ENCODE data around the gene FCHSD2. TPM values are rescaled to one million over a fixed set of nuclear protein-coding genes. Genes with fewer than 3 reads are reported as not detected.
A peak's percentile ranks its signal among the peaks of the same experiment; 100 is the strongest.
"Not testable (repeated sequence)": the region's sequence is repeated elsewhere in the genome, so short reads cannot be mapped to it uniquely, and the experiment has no call there.

FCHSD2 gene
- total RNA-seq, 2 donors from 2014 or later, result 41.1 to 45.0 TPM

DNA sequence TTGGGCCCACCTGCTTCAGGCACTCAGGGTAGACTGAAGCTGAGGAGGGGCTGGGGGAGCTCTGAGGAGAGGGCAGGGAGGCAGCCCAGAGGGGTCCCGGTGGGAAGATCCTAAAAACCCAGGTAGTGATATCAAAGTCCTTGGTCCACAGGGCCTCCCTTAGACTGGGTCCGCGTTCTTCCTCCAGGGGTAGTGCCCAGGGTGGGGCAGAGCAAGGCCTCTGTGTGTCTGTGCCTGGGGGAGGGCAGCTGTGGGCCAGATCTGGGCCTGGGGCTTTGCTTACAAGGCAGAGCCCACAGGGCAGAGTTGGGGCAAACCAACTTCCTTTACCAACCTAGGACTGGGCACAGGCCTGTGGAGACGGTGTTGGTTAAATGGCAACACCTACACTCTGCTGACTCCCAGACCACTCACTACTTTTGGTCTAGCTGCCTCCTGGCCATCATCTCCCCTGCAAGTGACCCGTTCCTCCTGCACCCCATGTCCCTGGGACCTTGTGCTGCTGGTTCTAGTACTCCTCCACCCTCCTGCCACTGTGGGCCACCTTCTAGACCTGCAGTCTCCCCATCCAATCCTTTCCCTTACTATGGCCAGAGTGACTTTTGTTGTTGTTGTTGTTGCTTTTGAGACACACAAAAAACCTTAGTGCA is 312.1 kb downstream of the FCHSD2 start:
- peaks cover 3% of the 10 kb centered on the region for H3K36me3 Mint-ChIP-seq (ENCODE audit: low read depth)
- no peak for ATAC-seq
- no peak for DNase-seq
- H3K27me3 Mint-ChIP-seq, result no peaks in the 10 kb centered on the region
- H3K9me3 ChIP-seq (ENCODE audit: control insufficient read depth, low read length, poor library complexity, severe bottlenecking), result no peaks in the 10 kb centered on the region
- H3K4me1 Mint-ChIP-seq, result peaks cover 20% of the 10 kb centered on the region
- H3K4me3 Mint-ChIP-seq, result no peak overlapping the region
- H3K27ac Mint-ChIP-seq, result no peak overlapping the region

GRCh38 chr11:72829178-72829577 is 312.9 kb downstream of the FCHSD2 start:
- H3K36me3 Mint-ChIP-seq (ENCODE audit: low read depth), result peaks cover 3% of the 10 kb centered on the region
- H3K4me1 Mint-ChIP-seq, result peaks cover 20% of the 10 kb centered on the region
- H3K9me3 ChIP-seq (ENCODE audit: control insufficient read depth, low read length, poor library complexity, severe bottlenecking), result no peaks in the 10 kb centered on the region
- H3K4me3 Mint-ChIP-seq, result no peak overlapping the region
- no peaks in the 10 kb centered on the region for H3K27me3 Mint-ChIP-seq
- no peak overlapping the region for H3K27ac Mint-ChIP-seq
- ATAC-seq (no peak), DNase-seq (no peak)

DNA sequence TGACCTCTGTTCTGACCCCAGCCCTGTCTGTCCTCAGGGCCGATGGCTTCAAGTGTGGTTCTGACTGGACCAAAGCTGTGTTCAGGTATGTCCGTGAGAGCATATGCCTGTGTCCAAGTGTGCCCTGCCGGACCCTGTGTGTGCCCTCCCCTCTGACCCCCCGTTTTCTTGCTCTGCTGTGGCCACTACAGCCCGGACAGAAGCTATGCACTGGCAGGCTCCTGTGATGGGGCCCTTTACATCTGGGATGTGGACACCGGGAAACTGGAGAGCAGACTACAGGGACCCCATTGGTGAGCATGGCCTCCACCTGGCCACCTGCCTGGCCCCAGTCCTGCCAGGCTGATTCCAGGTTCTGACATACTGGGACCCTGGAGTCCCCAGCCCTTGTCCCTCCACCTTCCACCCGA is 313.4 kb downstream of the FCHSD2 start:
- H3K27ac Mint-ChIP-seq, result peak overlapping the region; percentile 71
- no peaks in the 10 kb centered on the region for H3K9me3 ChIP-seq (ENCODE audit: control insufficient read depth, low read length, poor library complexity, severe bottlenecking)
- no peaks in the 10 kb centered on the region for H3K27me3 Mint-ChIP-seq
- H3K4me1 Mint-ChIP-seq, result peaks cover 20% of the 10 kb centered on the region
- DNase-seq (no peak), ATAC-seq (no peak)
- no peak overlapping the region for H3K4me3 Mint-ChIP-seq
- H3K36me3 Mint-ChIP-seq (ENCODE audit: low read depth), result peaks cover 3% of the 10 kb centered on the region

DNA sequence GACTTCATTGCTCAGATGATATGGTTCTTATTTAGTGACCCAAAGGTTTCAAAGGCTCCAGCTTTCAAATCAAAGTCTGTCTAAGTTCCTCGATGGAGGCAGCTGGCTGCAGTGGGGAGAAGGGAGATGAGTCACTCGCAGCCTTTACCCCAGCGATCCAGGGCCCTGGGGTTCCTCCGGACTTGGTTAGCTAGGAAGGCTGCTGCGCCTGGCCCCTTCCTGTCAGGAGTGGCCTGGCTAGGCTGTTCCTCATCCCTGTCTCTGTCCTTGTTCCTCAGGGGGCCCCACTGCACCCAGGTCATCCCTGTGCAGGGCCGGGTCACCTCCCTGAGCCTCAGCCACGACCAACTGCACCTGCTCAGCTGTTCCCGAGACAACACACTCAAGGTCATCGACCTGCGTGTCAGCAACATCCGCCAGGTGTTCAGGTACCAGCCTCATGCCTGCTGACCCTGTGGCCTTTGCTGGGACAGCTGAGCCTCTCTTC is 314.0 kb downstream of the FCHSD2 start:
- no peaks in the 10 kb centered on the region for H3K9me3 ChIP-seq (ENCODE audit: control insufficient read depth, low read length, poor library complexity, severe bottlenecking)
- Mint-ChIP-seq H3K4me1 (peaks cover 23% of the 10 kb centered on the region), H3K4me3 (peak overlapping the region; percentile 31), H3K36me3 (ENCODE audit: low read depth) (peaks cover 3% of the 10 kb centered on the region), H3K27ac (peak overlapping the region; percentile 71), H3K27me3 (no peaks in the 10 kb centered on the region)
- DNase-seq, result no peak
- ATAC-seq, result no peak

- DNase-seq, ATAC-seq: not testable (repeated sequence)
Observed at GRCh38 chr11:72827656-72828055, 314.5 kb downstream of the FCHSD2 start.

GRCh38 chr11:72826942-72827480 is 315.1 kb downstream of the FCHSD2 start:
- Mint-ChIP-seq H3K27ac (no peak overlapping the region), H3K4me1 (peaks cover 22% of the 10 kb centered on the region), H3K27me3 (no peaks in the 10 kb centered on the region), H3K36me3 (ENCODE audit: low read depth) (peaks cover 3% of the 10 kb centered on the region), H3K4me3 (no peak overlapping the region)
- ATAC-seq, result no peak
- no peaks in the 10 kb centered on the region for H3K9me3 ChIP-seq (ENCODE audit: control insufficient read depth, low read length, poor library complexity, severe bottlenecking)
- DNase-seq, result no peak

More at GRCh38 chr11:72827656-72828055, 314.5 kb downstream of the FCHSD2 start:
- H3K27ac Mint-ChIP-seq, result peak overlapping the region; percentile 71
- not testable (repeated sequence) for H3K9me3 ChIP-seq (ENCODE audit: control insufficient read depth, low read length, poor library complexity, severe bottlenecking); H3K4me3 Mint-ChIP-seq; H3K27me3 Mint-ChIP-seq; H3K36me3 Mint-ChIP-seq (ENCODE audit: low read depth)
- peaks cover 25% of the 10 kb centered on the region for H3K4me1 Mint-ChIP-seq

DNA sequence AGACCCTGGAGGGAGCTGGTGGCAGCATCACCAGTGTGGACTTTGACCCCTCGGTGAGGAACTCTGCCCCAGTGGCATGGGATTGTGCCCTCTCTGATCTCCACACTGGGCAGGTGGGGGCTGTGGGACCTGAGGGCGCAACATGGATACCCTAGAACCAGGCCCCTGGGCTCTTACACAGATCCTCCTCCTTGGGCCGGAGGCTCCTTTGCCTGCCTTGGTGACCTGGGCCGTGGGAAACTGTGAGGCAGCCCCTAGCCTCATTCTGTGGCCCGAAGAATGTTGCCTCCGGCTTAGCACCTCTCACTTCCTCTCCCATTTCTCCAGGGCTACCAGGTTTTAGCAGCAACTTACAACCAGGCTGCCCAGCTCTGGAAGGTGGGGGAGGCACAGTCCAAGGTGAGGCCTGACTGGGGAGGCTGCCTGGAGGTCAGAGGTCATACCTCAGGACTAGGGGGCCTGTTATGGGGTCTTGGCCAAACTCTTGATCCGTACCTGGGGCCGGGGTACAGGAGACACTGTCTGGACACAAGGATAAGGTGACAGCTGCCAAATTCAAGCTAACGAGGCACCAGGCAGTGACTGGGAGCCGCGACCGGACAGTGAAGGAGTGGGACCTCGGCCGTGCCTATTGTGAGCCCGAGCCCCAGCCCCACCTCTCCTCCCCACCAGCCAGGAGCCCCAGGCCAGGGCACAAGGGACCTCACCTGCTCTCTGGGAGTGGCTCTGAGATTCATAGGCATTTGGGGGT is 315.8 kb downstream of the FCHSD2 start:
- Mint-ChIP-seq H3K36me3 (ENCODE audit: low read depth) (peaks cover 3% of the 10 kb centered on the region), H3K4me3 (no peak overlapping the region), H3K4me1 (peaks cover 17% of the 10 kb centered on the region), H3K27me3 (no peaks in the 10 kb centered on the region), H3K27ac (peak overlapping the region; percentile 75)
- ATAC-seq (no peak), DNase-seq (no peak)
- no peaks in the 10 kb centered on the region for H3K9me3 ChIP-seq (ENCODE audit: control insufficient read depth, low read length, poor library complexity, severe bottlenecking)

- Mint-ChIP-seq H3K4me3 (no peak overlapping the region), H3K36me3 (ENCODE audit: low read depth) (peaks cover under 1% of the 10 kb centered on the region), H3K4me1 (peaks cover 13% of the 10 kb centered on the region), H3K27ac (peak overlapping the region; percentile 75), H3K27me3 (no peaks in the 10 kb centered on the region)
- H3K9me3 ChIP-seq (ENCODE audit: control insufficient read depth, low read length, poor library complexity, severe bottlenecking), result no peaks in the 10 kb centered on the region
- no peak for DNase-seq
- ATAC-seq, result no peak
Observed at GRCh38 chr11:72825661-72826060, 316.5 kb downstream of the FCHSD2 start.

GRCh38 chr11:72824811-72825505 is 317.2 kb downstream of the FCHSD2 start:
- no peaks in the 10 kb centered on the region for H3K27me3 Mint-ChIP-seq
- peaks cover 11% of the 10 kb centered on the region for H3K4me1 Mint-ChIP-seq
- peak overlapping the region; percentile 75 for H3K27ac Mint-ChIP-seq
- ATAC-seq (no peak), DNase-seq (no peak)
- peaks cover 2% of the 10 kb centered on the region for H3K36me3 Mint-ChIP-seq (ENCODE audit: low read depth)
- H3K9me3 ChIP-seq (ENCODE audit: control insufficient read depth, low read length, poor library complexity, severe bottlenecking), result no peaks in the 10 kb centered on the region
- H3K4me3 Mint-ChIP-seq, result no peak overlapping the region

DNA sequence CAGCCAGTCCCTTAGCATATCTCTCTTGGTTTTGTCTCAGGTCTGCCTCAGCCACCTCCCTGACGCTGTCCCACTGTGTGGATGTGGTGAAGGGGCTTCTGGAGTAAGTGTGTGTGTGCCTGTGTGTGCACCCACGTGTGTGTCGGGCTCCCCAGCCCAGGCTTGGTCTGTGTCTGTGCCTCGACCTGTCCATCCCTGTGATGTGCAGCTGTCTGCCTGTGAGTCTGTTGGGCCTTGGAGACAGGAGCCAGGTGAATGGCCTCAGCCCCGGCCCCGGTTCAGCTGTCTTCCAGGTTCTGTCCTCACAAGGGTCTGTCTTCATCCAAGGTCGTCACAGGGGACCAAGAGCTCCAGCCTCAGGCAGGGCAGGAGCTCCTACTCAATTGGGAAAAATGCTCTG is 318.1 kb downstream of the FCHSD2 start:
- DNase-seq (no peak), ATAC-seq (no peak)
- H3K4me3 Mint-ChIP-seq, result no peak overlapping the region
- H3K36me3 Mint-ChIP-seq (ENCODE audit: low read depth), result peaks cover 4% of the 10 kb centered on the region
- H3K9me3 ChIP-seq (ENCODE audit: control insufficient read depth, low read length, poor library complexity, severe bottlenecking), result no peaks in the 10 kb centered on the region
- H3K27me3 Mint-ChIP-seq, result no peaks in the 10 kb centered on the region
- H3K27ac Mint-ChIP-seq, result peak overlapping the region; percentile 34
- H3K4me1 Mint-ChIP-seq, result peaks cover 13% of the 10 kb centered on the region

GRCh38 chr11:72823105-72823804 is 318.9 kb downstream of the FCHSD2 start:
- H3K27me3 Mint-ChIP-seq, result no peaks in the 10 kb centered on the region
- peaks cover 6% of the 10 kb centered on the region for H3K36me3 Mint-ChIP-seq (ENCODE audit: low read depth)
- ATAC-seq, result no peak
- no peak for DNase-seq
- H3K4me1 Mint-ChIP-seq, result peaks cover 15% of the 10 kb centered on the region
- peak overlapping the region; percentile 52 for H3K4me3 Mint-ChIP-seq
- H3K27ac Mint-ChIP-seq, result peak overlapping the region; percentile 34
- H3K9me3 ChIP-seq (ENCODE audit: control insufficient read depth, low read length, poor library complexity, severe bottlenecking), result no peaks in the 10 kb centered on the region

- ATAC-seq, result peak; percentile 90
- Mint-ChIP-seq H3K4me1 (peaks cover 21% of the 10 kb centered on the region), H3K27me3 (no peaks in the 10 kb centered on the region), H3K27ac (peak overlapping the region; percentile 34), H3K4me3 (peak overlapping the region; percentile 43), H3K36me3 (ENCODE audit: low read depth) (peaks cover 13% of the 10 kb centered on the region)
- peak; percentile 83 to 92 (median 90) for DNase-seq
- no peaks in the 10 kb centered on the region for H3K9me3 ChIP-seq (ENCODE audit: control insufficient read depth, low read length, poor library complexity, severe bottlenecking)
Observed at GRCh38 chr11:72821920-72822799, 320.0 kb downstream of the FCHSD2 start.
